Thyroid gland (tissue), 4 donors: Measurements from ENCODE around the gene NF2.

Source experiments
- POLR2A ChIP-seq, 2 donors: fragments of 450-650 bp; IDR thresholded peaks; one replicate each; pipeline ENCODE4 v1.6.1; 2017; ENCODE audit warnings: antibody characterized with exemption in 2 of 2, mild to moderate bottlenecking in 2 of 2, moderate library complexity in 1 of 2
- TF ChIP-seq, protein P1 (sequence below), 6 experiments: fragments of 200-600 bp in 3 of 6; fragments of 450-650 bp in 3 of 6; sonication (generic) in 3 of 6; IDR thresholded peaks; one replicate each; pipeline ENCODE4 v1.5.1; 2016 to 2019; ENCODE audit warnings: antibody characterized with exemption in 6 of 6, mild to moderate bottlenecking in 2 of 6, inconsistent platforms in 1 of 6, moderate library complexity in 1 of 6

DNA sequence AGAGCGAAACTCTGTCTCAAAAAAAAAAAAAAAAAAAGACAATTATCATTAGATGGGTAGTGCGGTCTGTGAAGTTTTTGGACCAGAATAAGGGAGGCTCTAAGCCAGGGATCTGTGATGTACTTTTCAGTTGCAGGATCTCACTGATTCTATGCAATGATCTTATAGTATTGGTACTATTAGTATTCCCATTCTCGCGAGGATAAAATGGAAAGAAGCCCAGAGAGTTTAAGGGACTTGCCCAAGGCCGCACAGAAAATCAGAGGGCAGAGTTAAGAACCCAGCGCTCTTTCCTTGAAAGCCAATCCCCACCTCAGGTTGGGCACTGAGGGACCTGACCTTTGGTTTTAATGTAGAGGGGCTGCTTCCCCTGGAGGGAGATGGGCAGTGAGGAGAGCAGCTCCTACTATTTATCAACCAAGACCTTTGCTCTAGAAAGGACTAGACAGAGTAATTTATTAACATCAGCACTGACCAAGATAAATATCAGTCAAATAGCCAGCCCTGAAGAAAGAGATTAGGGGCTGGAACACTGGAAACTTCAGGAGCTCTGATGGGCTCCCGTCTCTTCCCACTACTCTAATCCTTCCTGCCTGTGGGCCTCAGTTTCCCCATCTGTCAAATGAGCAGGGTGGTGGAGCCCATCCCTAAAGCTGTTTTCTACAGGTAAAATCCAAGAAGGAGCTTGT is 28.5 kb upstream of the NF2 start:
- TF ChIP-seq POLR2A (IDR thresholded peaks at IDR 0.05), result no peak
- TF ChIP-seq, protein P1, sequence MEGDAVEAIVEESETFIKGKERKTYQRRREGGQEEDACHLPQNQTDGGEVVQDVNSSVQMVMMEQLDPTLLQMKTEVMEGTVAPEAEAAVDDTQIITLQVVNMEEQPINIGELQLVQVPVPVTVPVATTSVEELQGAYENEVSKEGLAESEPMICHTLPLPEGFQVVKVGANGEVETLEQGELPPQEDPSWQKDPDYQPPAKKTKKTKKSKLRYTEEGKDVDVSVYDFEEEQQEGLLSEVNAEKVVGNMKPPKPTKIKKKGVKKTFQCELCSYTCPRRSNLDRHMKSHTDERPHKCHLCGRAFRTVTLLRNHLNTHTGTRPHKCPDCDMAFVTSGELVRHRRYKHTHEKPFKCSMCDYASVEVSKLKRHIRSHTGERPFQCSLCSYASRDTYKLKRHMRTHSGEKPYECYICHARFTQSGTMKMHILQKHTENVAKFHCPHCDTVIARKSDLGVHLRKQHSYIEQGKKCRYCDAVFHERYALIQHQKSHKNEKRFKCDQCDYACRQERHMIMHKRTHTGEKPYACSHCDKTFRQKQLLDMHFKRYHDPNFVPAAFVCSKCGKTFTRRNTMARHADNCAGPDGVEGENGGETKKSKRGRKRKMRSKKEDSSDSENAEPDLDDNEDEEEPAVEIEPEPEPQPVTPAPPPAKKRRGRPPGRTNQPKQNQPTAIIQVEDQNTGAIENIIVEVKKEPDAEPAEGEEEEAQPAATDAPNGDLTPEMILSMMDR (IDR thresholded peaks at IDR 0.05), result no peak
